ENCODE measurements around the gene SIL1.

Gene SIL1

DNA sequence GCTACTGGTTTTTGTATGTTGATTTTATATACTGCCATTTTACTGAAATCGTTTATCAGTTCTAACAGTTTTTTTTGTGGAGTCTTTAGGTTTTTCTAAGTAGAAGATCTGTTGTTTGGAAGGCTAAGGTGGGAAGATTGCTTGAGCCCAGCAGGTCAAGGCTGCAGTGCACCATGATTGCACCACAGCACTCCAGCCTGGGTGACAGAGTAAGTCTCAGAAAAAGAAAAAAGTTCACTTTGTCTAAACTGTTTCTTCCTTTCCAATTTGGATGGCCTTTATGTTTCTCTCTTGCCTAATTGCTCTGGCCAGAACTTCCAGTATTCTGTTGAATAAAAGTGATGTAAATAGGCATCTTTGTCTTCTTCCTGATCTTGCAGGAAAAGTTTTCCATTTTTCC, 198.5 kb downstream of the SIL1 start:
- DNase-seq: no peak
- intact Hi-C loops (cut with DNase I): no loop called here

- DNase-seq: no peak
- intact Hi-C loops (cut with DNase I): no loop called here
These were observed 199.6 kb downstream of the SIL1 start for GRCh38 chr5:138998521-138998920.

DNA sequence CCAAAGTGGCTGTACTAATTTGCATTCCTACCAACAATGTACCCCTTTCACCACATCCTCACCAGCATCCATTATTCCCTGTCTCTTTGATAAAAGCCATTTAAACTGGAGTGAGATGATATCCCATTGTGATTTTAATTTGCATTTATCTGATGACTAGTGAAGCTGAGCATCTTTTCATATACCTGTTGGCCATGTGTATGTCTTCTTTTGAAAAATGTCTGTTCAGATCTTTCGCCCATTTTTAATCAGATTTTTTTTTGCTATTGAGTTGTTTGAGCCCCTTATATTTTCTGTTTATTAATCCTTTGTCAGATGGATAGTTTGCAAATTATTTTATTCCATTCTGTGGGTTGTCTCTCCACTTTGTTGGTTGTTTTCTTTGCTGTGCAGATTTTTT, 202.0 kb downstream of the SIL1 start:
- intact Hi-C loops (cut with DNase I): no loop called here
- no peak for DNase-seq

DNA sequence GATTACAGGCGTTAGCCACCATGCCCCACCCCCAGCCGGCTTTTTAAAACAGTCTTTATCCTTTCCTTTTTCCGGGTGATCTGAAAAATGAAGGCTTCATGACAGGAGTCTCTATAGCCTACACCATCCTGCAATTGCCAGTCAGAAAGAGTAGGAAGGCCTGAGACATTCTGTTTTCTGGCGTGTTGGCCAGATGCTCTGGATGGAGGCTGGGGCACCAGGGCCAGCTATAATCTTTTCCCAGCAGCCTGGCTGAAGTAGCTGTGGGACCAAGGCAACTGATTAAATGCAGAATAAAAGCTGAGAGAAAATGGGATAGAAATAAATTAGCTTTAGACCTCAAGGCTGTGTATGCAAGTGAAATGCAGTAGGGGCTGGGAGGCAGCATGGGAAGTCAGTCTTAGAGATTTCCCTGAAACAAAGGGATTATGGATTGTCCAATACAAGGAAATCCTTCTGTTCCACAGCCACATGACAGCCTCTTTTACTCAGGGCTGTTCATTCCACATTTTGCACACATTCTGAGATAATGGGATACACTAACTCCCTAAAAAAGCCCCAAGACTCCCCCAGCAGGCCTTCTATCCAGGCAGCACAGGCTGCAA, 207.1 kb downstream of the SIL1 start:
- intact Hi-C loops (cut with DNase I): no loop called here
- DNase-seq: no peak

- no peak for DNase-seq
- intact Hi-C loops (cut with DNase I): no loop called here
These were observed 208.4 kb downstream of the SIL1 start for GRCh38 chr5:138989720-138990119.

DNA sequence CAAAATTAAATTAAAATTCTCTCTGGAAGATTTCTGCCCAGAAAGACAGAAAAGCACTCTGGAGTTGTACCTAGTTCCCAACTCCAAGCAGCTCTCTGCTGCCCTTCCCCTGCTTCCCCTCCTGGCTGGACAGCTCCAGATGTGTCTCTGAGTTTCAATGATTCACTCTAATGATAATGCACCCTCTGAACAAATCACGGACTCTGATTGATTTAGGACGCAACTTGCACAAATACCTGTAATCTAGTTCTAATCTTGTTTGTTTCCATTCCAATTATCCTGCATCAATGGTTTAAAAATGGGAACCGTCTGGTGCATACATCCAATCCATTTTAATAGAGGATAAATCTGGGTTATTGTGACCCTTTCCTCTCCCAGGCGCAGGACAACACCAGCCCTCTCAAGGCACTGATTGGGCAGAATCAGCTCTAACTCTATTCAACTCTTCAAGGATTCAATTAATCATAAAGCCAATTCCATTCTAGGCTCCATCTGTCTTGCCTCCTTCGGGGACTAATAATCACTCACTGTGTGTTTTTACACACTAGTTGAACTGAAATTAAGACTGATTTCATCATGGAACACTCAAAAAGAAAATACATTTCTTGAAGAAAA, 211.9 kb downstream of the SIL1 start:
- intact Hi-C loops (cut with DNase I): no loop called here
- no peak for DNase-seq

GRCh38 chr5:138985683-138986082, 212.5 kb downstream of the SIL1 start:
- peak in 1 of 10 donors; percentile 77 for DNase-seq
- intact Hi-C loops (cut with DNase I): no loop called here

GRCh38 chr5:138985256-138985655, 212.9 kb downstream of the SIL1 start:
- DNase-seq: no peak
- intact Hi-C loops (cut with DNase I): no loop called here

DNA sequence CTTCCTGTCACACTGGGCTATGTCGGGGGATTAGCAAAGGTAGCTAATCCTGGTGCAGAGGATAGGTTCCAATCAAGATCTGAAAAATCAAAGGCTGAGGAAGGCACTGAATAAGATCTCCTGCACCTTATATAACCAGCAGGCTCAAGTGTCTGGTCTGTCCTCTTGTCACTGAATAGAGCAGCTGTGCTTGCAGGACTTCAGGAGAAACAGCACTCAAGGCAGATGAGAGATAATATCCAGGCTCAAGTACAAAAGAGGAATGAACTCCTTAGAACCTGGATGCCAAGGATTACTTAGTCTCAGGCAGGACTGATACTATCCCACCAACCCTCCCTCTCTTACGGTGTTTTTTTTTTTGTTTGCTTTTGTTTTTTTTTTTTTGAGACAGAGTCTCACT, 214.2 kb downstream of the SIL1 start:
- intact Hi-C loops (cut with DNase I): no loop called here
- no peak for DNase-seq

- intact Hi-C loops (cut with DNase I): no loop called here
- peak in 3 of 10 donors; percentile 25 to 87 (median 52) for DNase-seq
These were observed 216.6 kb downstream of the SIL1 start for GRCh38 chr5:138981586-138981985.

DNA sequence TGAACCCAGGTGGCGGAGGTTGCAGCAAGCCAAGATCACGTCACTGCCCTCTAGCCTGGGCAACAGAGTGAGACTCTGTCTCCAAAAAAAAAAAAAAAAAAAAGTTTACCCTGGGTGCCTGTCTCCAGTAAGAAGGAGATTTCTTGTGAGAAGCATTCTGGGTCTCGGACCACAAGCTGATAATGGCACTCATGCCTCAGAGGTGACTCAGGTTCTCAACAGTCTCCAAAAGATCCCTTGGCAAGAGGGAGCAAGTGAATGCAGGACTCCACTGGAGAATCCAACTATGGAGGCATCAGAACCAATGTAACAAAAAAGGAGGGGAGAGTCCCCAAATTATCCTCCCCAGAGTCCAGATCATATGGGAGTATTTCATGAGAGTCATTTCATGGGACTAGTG, 217.0 kb downstream of the SIL1 start:
- intact Hi-C loops (cut with DNase I): no loop called here
- no peak for DNase-seq

- intact Hi-C loops (cut with DNase I): no loop called here
- DNase-seq: no peak
These were observed 217.7 kb downstream of the SIL1 start for GRCh38 chr5:138980441-138980840.

GRCh38 chr5:138979684-138980280, 218.4 kb downstream of the SIL1 start:
- intact Hi-C loops (cut with DNase I): loop anchor here (10.0 kb wide), 1 partner anchor 155 kb away; no protein-coding TSS in a partner anchor

DNA sequence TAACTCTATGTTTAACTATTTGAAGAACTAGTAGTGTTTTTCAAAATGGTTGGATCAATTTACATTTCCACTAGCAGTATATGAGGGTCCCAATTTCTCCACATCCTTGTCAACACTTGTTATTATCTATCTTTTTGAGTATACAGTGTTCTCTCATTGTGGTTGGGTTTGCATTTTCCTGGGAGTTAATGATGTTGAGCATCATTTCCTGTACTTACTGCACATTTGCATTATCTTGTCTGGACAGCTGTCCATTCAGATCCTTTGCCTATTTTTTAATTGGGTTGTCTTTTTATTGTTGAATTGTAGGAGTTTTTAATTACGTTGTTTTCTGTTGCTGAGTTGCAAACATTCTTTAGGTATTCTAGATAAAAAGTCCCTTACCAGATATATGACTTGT, 219.6 kb downstream of the SIL1 start:
- DNase-seq: no peak
- intact Hi-C loops (cut with DNase I): loop anchor here (10.0 kb wide), 1 partner anchor 156 kb away; no protein-coding TSS in a partner anchor

More at GRCh38 chr5:138979684-138980280, 218.4 kb downstream of the SIL1 start:
- DNase-seq: no peak

DNA sequence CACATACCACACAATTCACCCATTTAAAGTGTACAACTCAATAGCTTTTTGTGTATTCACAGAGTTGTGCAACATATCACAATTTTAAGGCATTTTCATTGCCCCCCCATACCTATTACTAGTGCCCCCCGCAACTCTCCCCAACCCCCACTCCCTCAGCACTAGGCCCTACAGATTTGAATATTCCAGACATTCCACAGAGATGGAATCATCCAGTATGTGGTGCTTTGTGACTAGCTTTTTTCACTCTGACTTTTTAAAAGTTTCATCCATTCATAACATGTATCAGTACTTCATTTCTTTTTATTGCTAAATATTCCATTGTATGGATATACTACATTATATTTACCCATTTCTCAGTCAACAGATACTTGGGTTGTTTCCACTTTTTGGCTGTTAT, 220.1 kb downstream of the SIL1 start:
- intact Hi-C loops (cut with DNase I): loop anchor here (10.0 kb wide), 1 partner anchor 157 kb away; no protein-coding TSS in a partner anchor
- no peak for DNase-seq

DNA sequence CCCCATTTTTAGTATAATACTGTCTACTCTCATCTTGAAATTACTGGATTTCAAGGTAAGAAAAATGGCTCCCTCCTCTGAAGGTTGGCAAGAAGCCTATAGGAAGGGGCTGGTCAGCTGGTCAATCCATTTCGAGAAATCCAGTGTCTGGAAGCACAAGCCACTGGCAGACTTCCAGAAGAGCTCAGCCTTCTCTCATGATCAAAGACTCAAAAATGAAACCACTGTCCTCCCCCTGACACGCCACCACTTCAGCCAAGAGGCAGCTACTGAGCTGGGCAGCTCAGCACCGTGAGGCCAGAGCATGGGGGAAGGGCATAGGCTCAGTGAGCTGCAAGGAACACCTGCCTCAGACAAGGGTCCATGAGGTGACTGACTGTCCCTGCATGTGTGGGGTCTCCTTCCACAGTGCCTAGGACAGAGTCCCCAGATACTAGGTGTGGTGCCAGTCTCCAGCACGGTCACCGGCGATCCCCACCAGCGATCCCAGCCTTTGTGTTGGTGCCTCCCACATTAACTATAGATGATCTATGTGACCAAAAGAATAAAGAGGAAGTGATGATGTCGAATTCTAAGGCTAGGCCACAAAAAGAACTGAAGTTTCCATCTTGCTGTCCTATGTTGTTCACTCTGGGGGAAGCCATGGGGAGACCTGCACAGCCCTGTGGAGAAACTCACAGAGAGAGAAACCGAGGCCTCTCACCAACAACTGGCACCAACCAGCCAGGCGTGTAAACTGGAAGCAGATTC, 222.9 kb downstream of the SIL1 start:
- intact Hi-C loops (cut with DNase I): loop anchor here (10.0 kb wide), 1 partner anchor 160 kb away; no protein-coding TSS in a partner anchor
- peak in 3 of 10 donors; percentile 44 to 83 (median 45) for DNase-seq

DNA sequence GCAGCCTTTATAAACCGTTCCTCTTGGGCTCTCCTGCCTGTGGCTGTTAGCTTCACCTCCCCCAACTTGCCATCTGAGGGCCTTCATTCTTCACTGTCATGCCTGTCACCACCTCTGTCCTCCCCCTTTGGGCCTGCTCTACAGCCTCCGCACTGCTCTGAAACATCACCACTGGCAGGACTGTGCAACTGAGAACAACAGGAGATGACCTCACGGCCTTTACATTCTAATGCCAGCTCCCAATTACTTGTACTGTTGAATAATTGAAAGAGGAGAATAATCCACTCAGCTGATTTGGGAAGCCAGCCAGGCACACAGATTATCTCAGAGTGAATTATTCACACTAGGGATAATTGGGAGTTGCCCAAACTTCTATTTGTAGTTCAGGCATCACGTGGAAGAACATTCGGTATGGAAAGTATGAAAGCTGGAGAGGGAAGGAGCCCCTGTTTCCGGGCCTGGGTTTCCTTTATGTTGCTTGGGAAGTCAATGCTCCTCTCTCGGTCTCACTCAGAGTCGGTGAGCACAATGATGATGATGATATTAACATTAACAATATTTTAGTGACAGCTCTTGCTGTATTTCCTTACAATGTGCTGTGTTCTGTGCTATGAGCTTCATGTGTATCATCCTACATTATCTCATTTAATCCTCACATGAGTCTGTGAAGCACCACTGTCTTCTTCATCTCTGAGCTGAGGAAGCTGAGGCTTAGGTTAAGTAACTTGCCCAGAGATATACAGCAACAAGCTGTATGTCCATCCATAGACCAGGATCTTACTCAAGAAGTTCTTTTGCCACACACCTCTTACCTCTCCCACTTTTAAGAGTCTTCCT, 223.7 kb downstream of the SIL1 start:
- DNase-seq: peak in 4 of 10 donors; percentile 43 to 92 (median 48)

GRCh38 chr5:138972836-138973235, 225.3 kb downstream of the SIL1 start:
- no peak for DNase-seq
- intact Hi-C loops (cut with DNase I): loop anchor here (10.0 kb wide), 1 partner anchor 162 kb away; no protein-coding TSS in a partner anchor

More for the DNA sequence above, 223.7 kb downstream of the SIL1 start:
- intact Hi-C loops (cut with DNase I): loop anchor here (10.0 kb wide), 1 partner anchor 160 kb away; no protein-coding TSS in a partner anchor

- intact Hi-C loops (cut with DNase I): loop anchor here (10.0 kb wide), 1 partner anchor 163 kb away; no protein-coding TSS in a partner anchor
- no peak for DNase-seq
These were observed 225.9 kb downstream of the SIL1 start for GRCh38 chr5:138972230-138972629.
